Measurements from ENCODE around the gene SERP2. TPM values are rescaled to one million over a fixed set of nuclear protein-coding genes. Genes with fewer than 3 reads are reported as not detected.
A peak's percentile ranks its signal among the peaks of the same experiment; 100 is the strongest.

Gene SERP2
- total and polyA plus RNA-seq, 9 of the 15 experiments (the other 6 are each of a cell fraction or from before 2014, with no cell fraction given) = 0.13 TPM; not detected in 8

GRCh38 chr13:44386913-44387556 lies 13.4 kb downstream of the SERP2 start (continued):
- TF ChIP-seq REST (IDR thresholded peaks at IDR 0.05; ENCODE audit: borderline replicate concordance) = no peak; the same call in 1 of the 2 replicates
- TF ChIP-seq REST (CRISPR knock-in tag; IDR thresholded peaks at IDR 0.05; ENCODE audit: low read depth) = no peak
- TF ChIP-seq GTF2F1 (IDR thresholded peaks at IDR 0.05; ENCODE audit: low read depth, low read length) = no peak
- TF ChIP-seq ZHX1 (conservative IDR thresholded peaks at IDR 0.05; ENCODE audit: low read length) = no peak
- TF ChIP-seq CEBPZ (IDR thresholded peaks at IDR 0.05; ENCODE audit: borderline replicate concordance, low read depth, low read length) = no peak
- TF ChIP-seq SIN3B (IDR thresholded peaks at IDR 0.05; ENCODE audit: low read depth) = no peak
- TF ChIP-seq TCF15 (CRISPR knock-in tag; IDR thresholded peaks at IDR 0.05) = no peak
- 0 out of 4 replicates have a peak, but pooled peaks of 1 of the 2 experiments have one; percentile 11 for TF ChIP-seq RAD21 (CRISPR knock-in tag; conservative IDR thresholded peaks at IDR 0.05 in 1 of 2, IDR thresholded peaks at IDR 0.05 in 1 of 2)
- TF ChIP-seq PRPF4 (IDR thresholded peaks at IDR 0.05; ENCODE audit: insufficient read depth, low read depth, low read length, poor library complexity, severe bottlenecking) = no peak
- no peak for TF ChIP-seq PREB (CRISPR knock-in tag; IDR thresholded peaks at IDR 0.05)

All from K562 (cell line).